ENCODE results near the gene LSAMP. TPM values are rescaled to one million over a fixed set of nuclear protein-coding genes. Genes with fewer than 3 reads are reported as not detected.

Gene LSAMP
- total and polyA plus RNA-seq, 2 donors (not counting 3 experiments of a cell fraction or from before 2014, with no cell fraction given) = not detected

GRCh38 chr3:116070061-116070460 lies 375.2 kb downstream of the LSAMP start:
- H3K4me1 ChIP-seq (ENCODE audit: control insufficient read depth, extremely low read depth, insufficient read depth, low read length) = no peaks in the 10 kb centered on the region
- H3K79me2 ChIP-seq (ENCODE audit: control insufficient read depth, insufficient read depth, low read length) = no peaks in the 10 kb centered on the region
- H2AFZ ChIP-seq (ENCODE audit: low read depth, low read length) = no peak overlapping the region
- DNase-seq (ENCODE audit: low read depth, low spot score) (no peak), FAIRE-seq (no peak)
- no peaks in the 10 kb centered on the region for H3K9me3 ChIP-seq (replicated peaks; ENCODE audit: control insufficient read depth, insufficient read depth, low read length)
- intact Hi-C loops (cut with micrococcal nuclease) = no loop called here
- H4K20me1 ChIP-seq (replicated peaks; ENCODE audit: control insufficient read depth, extremely low read depth, insufficient read depth, low read length) = no peaks in the 10 kb centered on the region
- CTCF ChIA-PET = no interaction called here
- dilution Hi-C loops (cut with MboI; ENCODE audit: extremely low pct_ligation_motif_present, low sequenced_read_pairs) = no loop called here
- no peak overlapping the region for H3K4me2 ChIP-seq (ENCODE audit: insufficient read depth, low read length)
- POLR2A ChIA-PET = no interaction called here
- no peaks in the 10 kb centered on the region for H3K9me1 ChIP-seq (replicated peaks; ENCODE audit: control insufficient read depth, extremely low read depth, insufficient read depth, low read length)
- TF ChIP-seq MAX (IDR thresholded peaks at IDR 0.05; ENCODE audit: insufficient read depth, insufficient read length) = no peak
- TF ChIP-seq GATA2 (IDR thresholded peaks at IDR 0.05; ENCODE audit: insufficient read depth, insufficient read length, low read depth, low read length) = no peak
- no peak for TF ChIP-seq MYC (IDR thresholded peaks at IDR 0.05; ENCODE audit: low read depth, low read length)
- TF ChIP-seq POLR2A (IDR thresholded peaks at IDR 0.05; ENCODE audit: low read depth, low read length) = no peak
- no peak for TF ChIP-seq FOS (IDR thresholded peaks at IDR 0.05; ENCODE audit: borderline replicate concordance, insufficient read depth, low read length)
- no peak for TF ChIP-seq JUN (IDR thresholded peaks at IDR 0.05; ENCODE audit: borderline replicate concordance, insufficient read depth, insufficient read length, low read depth)
- no peak for TF ChIP-seq EZH2 (IDR thresholded peaks at IDR 0.05; ENCODE audit: borderline replicate concordance, low read depth, low read length, severe bottlenecking)
- TF ChIP-seq CTCF (IDR thresholded peaks at IDR 0.05; ENCODE audit: extremely low read depth in 1 of 2, insufficient read depth in 1 of 2, low read depth in 1 of 2, low read length in 2 of 2) = no peak
- no peak for TF ChIP-seq POLR2AphosphoS5 (IDR thresholded peaks at IDR 0.05; ENCODE audit: insufficient read depth, low read depth, low read length)
- no peaks in the 10 kb centered on the region for H3K27me3 ChIP-seq (ENCODE audit: control insufficient read depth in 2 of 2, insufficient read depth in 2 of 2, low read length in 2 of 2)
- no peak overlapping the region for H3K27ac ChIP-seq (ENCODE audit: insufficient read depth, low read depth, low read length)
- H3K9ac ChIP-seq (replicated peaks; ENCODE audit: extremely low read depth, insufficient read depth, low read length) = no peak overlapping the region
- no TSS peak for BruUV-seq (replicated peaks)
- H3K4me3 ChIP-seq (replicated peaks in 1 of 3; ENCODE audit: insufficient read depth in 1 of 3, low read depth in 1 of 3, low read length in 3 of 3) = no peak overlapping the region
- H3K36me3 ChIP-seq (ENCODE audit: control insufficient read depth in 2 of 2, extremely low read depth in 1 of 2, insufficient read depth in 2 of 2, low read length in 2 of 2) = no peaks in the 10 kb centered on the region
